Endodermal cell (in vitro differentiated cells): Measurements from ENCODE around the gene ANOS1. TPM values are rescaled to one million over a fixed set of nuclear protein-coding genes. Genes with fewer than 3 reads are reported as not detected.

ENCODE experiments used
- DNase-seq: peaks from one replicate; pipeline ENCODE4 v3.0.0-alpha.2; 2017
- H3K27ac ChIP-seq: 2 replicates; pipeline ENCODE4 v1.5.1; 2013; ENCODE audit warnings: mild to moderate bottlenecking, low read depth, low read length, moderate library complexity
- H3K27me3 ChIP-seq: 2 replicates; pipeline ENCODE4 v1.6.1; 2013; ENCODE audit warnings: mild to moderate bottlenecking, low read length, moderate library complexity; ENCODE audit not compliant: insufficient read depth, control insufficient read depth, poor library complexity, severe bottlenecking
- H3K36me3 ChIP-seq: 2 replicates; pipeline ENCODE4 v1.7.0; 2013; ENCODE audit warnings: mild to moderate bottlenecking, low read length, moderate library complexity; ENCODE audit not compliant: control insufficient read depth, insufficient read depth
- H3K4me1 ChIP-seq: one replicate; pipeline ENCODE4 v1.7.0; 2013; ENCODE audit warnings: low read length; ENCODE audit not compliant: control insufficient read depth, insufficient read depth
- H3K4me3 ChIP-seq: 2 replicates; pipeline ENCODE4 v1.5.1; 2013; ENCODE audit warnings: mild to moderate bottlenecking, low read length, moderate library complexity
- H3K9ac ChIP-seq: 2 replicates; pipeline ENCODE4 v1.6.1; 2013; ENCODE audit warnings: mild to moderate bottlenecking, low read length, moderate library complexity; ENCODE audit not compliant: poor library complexity, severe bottlenecking; ENCODE audit errors: extremely low read depth
- H3K9me3 ChIP-seq: 2 replicates; pipeline ENCODE4 v1.6.1; 2013; ENCODE audit warnings: mild to moderate bottlenecking, low read length, moderate library complexity; ENCODE audit not compliant: control insufficient read depth
- H3K27ac Mint-ChIP-seq: 2 replicates; pipeline ENCODE4 v1.8.0; 2020; ENCODE audit warnings: mixed read lengths
- H3K27me3 Mint-ChIP-seq: 2 replicates; pipeline ENCODE4 v1.8.0; 2021; ENCODE audit warnings: mild to moderate bottlenecking, mixed read lengths; ENCODE audit not compliant: insufficient read depth
- H3K36me3 Mint-ChIP-seq: 2 replicates; pipeline ENCODE4 v1.8.0; 2020; ENCODE audit warnings: low read depth, mixed read lengths
- H3K4me1 Mint-ChIP-seq: 2 replicates; pipeline ENCODE4 v1.8.0; 2020; ENCODE audit warnings: mixed read lengths
- H3K4me3 Mint-ChIP-seq: 2 replicates; pipeline ENCODE4 v1.8.0; 2020; ENCODE audit warnings: mild to moderate bottlenecking, moderate library complexity, mixed read lengths
- H3K9me3 Mint-ChIP-seq: 2 replicates; pipeline ENCODE4 v1.8.0; 2020; ENCODE audit warnings: mild to moderate bottlenecking, mixed read lengths
- CTCF ChIP-seq: fragments of 200-600 bp; sonication (generic); conservative IDR thresholded peaks from 2 replicates; pipeline ENCODE4 v1.5.0; 2021; ENCODE audit warnings: antibody characterized with exemption, mild to moderate bottlenecking
- WGBS, 2 experiments: methylation state at CpG; one replicate each; pipeline versions ENCODE4 v1.1.5 to v1.1.7; 2013; ENCODE audit warnings: missing lambda C conversion rate in 2 of 2, mixed read lengths in 1 of 2; ENCODE audit not compliant: insufficient coverage in 1 of 2, insufficient read length in 1 of 2; 5-methylcytosine and 5-hydroxymethylcytosine counted together
- total RNA-seq, 2 donors: library from RNA; stranded (reverse); fragmentation: NEBNext Ultra II Directional in 1 of 2; extraction: Animal tissue kit (Norgen Biotek cat#: 25700) in 1 of 2; gene quantifications; 2 replicates in 1 of 2; 3 replicates in 1 of 2; pipeline ENCODE4 v1.2.1, GENCODE V29; 2021

ANOS1 gene
- total RNA-seq, 2 donors from 2014 or later = 7.1 to 57.4 TPM

GRCh38 chrX:8748855-8749254 is 16.9 kb upstream of the ANOS1 start:
- TF ChIP-seq CTCF = peak; percentile 82
- H3K27me3 ChIP-seq = no peaks in the 10 kb centered on the region
- H3K27me3 Mint-ChIP-seq = peaks cover 2% of the 10 kb centered on the region
- no peaks in the 10 kb centered on the region for H3K36me3 ChIP-seq
- no peak overlapping the region for H3K27ac Mint-ChIP-seq
- no peaks in the 10 kb centered on the region for H3K9me3 Mint-ChIP-seq
- H3K4me3 ChIP-seq = no peak overlapping the region
- H3K9ac ChIP-seq = no peak overlapping the region
- H3K4me3 Mint-ChIP-seq = no peak overlapping the region
- no peaks in the 10 kb centered on the region for H3K9me3 ChIP-seq
- H3K4me1 Mint-ChIP-seq = peaks cover 6% of the 10 kb centered on the region
- no peaks in the 10 kb centered on the region for H3K36me3 Mint-ChIP-seq
- H3K27ac ChIP-seq = no peak overlapping the region
- DNase-seq = peak; percentile 60
- no peaks in the 10 kb centered on the region for H3K4me1 ChIP-seq
- 32% methylated on average over 6 of the region's 6 CpGs; no CpG with 5 or more reads in 1 of the 2 experiments for WGBS, 2 experiments

GRCh38 chrX:8743126-8743732 is 11.3 kb upstream of the ANOS1 start:
- H3K27me3 ChIP-seq = no peaks in the 10 kb centered on the region
- no peak overlapping the region for H3K9ac ChIP-seq
- H3K27ac Mint-ChIP-seq = no peak overlapping the region
- no peaks in the 10 kb centered on the region for H3K4me1 Mint-ChIP-seq
- H3K36me3 ChIP-seq = no peaks in the 10 kb centered on the region
- H3K9me3 ChIP-seq = no peaks in the 10 kb centered on the region
- H3K27me3 Mint-ChIP-seq = no peaks in the 10 kb centered on the region
- H3K36me3 Mint-ChIP-seq = no peaks in the 10 kb centered on the region
- TF ChIP-seq CTCF = peak; percentile 96
- no peaks in the 10 kb centered on the region for H3K9me3 Mint-ChIP-seq
- no peak overlapping the region for H3K4me3 ChIP-seq
- H3K4me3 Mint-ChIP-seq = no peak overlapping the region
- no peak overlapping the region for H3K27ac ChIP-seq
- 93% methylated on average over 6 of the region's 11 CpGs; no CpG with 5 or more reads in 1 of the 2 experiments for WGBS, 2 experiments
- H3K4me1 ChIP-seq = no peaks in the 10 kb centered on the region
- peak; percentile 90 for DNase-seq

GRCh38 chrX:8741981-8742380 is 10.0 kb upstream of the ANOS1 start:
- Histone ChIP-seq H3K9me3 (no peaks in the 10 kb centered on the region), H3K36me3 (no peaks in the 10 kb centered on the region), H3K9ac (no peak overlapping the region), H3K4me1 (no peaks in the 10 kb centered on the region), H3K4me3 (no peak overlapping the region), H3K27ac (no peak overlapping the region), H3K27me3 (no peaks in the 10 kb centered on the region)
- no peak overlapping the region for H3K4me3 Mint-ChIP-seq
- 91 to 94% methylated on average over 3 to 10 of the region's 10 CpGs for WGBS, 2 experiments
- no peak for TF ChIP-seq CTCF
- DNase-seq = no peak
- H3K27ac Mint-ChIP-seq = no peak overlapping the region
- peaks cover 1% of the 10 kb centered on the region for H3K4me1 Mint-ChIP-seq
- no peaks in the 10 kb centered on the region for H3K27me3 Mint-ChIP-seq
- no peaks in the 10 kb centered on the region for H3K36me3 Mint-ChIP-seq
- no peaks in the 10 kb centered on the region for H3K9me3 Mint-ChIP-seq
